HG03045 (cell line): ENCODE measurements around the gene INF2.

ENCODE experiments used
- ATAC-seq: cut with Tn5 transposase; IDR thresholded peaks from one replicate; pipeline ENCODE4 v1.9.1; 2021; ENCODE audit warnings: mild to moderate bottlenecking, moderate library complexity; ENCODE audit not compliant: unreplicated experiment

Gene INF2

DNA sequence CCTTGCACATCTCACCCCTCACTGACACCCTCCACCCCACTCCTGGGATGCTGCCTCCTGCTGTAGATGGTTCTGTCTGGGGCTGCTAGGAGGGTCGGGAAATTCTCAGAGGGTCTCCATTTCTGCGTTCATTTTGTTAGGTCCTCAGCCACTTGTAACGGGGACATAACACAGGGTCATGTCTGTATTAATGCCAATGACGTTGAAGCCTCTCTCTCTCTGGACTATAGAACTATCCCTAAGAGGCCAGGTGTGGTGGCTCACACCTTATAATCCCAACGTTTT, 78.2 kb downstream of the INF2 start:
- ATAC-seq, result no peak

DNA sequence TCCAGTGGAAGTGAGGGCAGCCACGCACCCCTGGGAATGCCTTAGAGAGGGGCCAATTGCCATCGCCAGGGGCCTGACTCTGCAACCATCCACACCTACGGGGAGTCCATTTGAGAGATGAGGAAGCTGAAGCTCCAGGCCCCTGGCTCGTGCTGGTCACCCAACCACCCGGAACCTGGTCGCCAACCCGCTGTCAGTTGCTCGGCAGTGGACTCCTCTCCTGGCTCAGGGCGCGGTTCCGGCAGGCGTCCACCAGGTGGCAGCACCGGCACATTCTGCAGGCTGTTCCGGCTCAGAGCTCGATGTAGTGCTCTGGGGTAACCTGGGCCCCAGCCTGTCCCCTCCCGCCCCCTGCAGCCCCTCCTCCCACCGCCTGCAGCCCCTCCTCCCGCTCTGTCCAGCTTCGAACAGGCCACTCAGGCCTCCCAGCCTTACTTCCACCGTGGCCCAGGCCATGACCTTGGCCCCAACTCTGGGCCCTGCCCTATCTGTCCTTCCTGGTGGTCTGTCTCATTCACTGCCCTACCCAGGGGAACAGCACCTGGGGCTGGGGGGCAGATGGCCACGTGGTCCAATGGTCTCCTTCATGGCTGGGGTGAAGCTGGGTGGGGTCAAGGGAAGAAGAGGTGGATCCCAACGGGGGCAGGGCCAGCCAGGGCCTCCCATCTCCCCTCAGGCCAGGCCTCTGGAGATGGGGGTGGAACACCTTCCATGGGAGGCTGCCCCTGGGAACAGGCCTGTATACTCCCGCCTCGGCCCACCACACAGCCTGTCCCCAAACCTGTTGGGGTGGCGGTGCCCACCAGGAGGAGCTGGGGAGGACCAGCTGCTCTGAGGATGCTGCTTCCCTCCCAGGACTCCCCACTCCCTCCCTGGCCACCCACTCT, 79.3 kb downstream of the INF2 start:
- peak; percentile 55 for ATAC-seq

DNA sequence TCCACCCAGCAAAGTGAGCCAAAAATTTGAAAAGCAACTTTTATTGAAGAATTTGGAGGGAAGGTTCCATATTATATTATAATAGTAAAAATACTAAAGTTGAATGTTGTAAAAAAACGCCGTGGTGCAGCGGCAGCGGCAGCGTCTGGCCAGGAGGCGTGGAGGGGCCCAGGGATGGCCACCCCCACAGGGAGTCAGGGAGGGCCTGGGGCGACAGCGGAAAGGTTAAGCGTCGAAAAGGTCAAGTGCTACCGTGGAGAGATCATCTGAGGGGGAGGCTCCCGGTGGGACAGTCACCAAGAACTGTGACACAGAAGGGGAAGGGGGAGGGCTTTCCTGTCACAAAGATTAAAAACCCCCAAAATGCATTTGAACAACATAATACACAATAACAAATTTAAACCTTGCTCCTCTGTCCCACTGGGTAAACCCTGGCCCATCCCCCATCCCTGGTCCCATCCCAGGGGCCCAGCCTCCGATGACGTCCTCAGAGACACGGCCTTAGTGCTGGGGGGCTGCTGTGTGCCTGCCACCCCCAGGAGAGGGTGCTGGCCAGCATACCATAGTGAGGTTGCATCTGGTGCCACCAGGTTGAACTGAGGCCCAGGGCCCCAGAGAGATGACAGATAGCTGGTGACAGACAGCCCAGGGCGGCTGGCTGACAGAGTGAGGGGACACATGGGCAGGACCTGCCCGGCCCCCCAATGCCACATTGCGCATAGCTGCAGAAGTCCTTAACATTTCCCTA, 80.1 kb downstream of the INF2 start:
- ATAC-seq, result no peak

DNA sequence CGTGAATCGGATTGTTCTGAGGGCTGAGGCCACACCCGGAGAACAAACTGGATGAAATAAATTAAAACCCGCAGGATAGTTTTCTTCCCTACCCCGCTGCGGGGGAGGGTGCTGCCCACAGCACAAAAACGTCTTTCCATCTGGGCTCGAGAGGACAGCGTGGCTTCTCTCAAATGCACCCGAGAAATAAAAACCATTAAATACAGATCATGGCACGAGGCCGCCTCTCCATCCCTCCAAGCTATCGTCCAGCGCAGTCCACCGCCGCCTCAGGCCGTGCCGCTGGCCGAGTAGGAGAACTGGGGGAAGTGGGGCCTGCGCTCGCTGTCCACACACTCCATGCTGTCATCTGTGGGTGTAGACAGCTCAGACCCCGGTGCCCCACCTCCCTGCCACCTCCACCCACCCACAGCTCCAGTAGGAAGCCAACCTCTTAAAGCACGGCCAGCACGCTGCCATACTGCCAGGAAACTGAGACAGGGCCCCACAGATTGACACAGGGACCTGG, 80.7 kb downstream of the INF2 start:
- no peak for ATAC-seq

DNA sequence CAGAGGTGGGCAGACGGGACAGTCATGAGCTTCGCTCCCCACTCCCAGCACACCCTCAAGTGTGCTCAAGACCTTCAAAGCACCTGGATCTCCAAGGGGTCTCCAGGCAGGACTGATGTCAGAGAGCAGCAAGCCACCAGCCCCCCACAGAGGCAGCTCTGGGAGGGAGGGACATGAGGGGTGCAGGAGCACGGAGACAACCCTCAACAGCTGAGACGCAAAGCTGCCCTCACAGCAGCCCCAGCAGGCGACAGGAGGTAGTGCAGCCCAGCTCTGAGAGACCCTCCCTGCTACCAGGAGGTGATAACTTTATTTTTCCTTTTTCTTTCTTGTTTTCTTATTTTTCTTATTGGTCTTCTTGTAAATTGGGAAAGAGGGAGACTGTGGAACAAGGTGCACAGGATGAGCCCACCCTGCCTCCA, 81.4 kb downstream of the INF2 start:
- no peak for ATAC-seq

DNA sequence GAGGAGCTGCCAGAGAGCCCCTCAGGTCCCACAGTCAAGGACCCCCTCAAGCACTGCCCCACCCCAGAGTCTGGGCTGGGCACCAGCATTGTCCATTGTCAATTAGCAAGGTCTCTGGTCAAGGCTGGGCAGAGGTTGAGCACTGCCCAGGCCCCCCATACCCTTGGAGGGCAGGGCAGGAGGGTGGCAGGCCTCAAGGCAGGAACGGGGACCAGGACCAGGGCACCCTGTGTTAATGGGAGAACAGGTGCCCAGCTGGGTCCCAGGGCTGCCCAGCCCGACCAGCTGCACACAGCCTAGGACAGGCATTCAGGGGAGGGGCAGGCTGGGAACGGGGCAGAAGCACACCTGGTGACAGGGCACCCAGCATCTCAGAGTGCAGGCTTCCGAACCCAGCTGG, 82.0 kb downstream of the INF2 start:
- ATAC-seq, result no peak
